SK-N-DZ (cell line): ENCODE results near the gene UBE2H.
A peak's percentile ranks its signal among the peaks of the same experiment; 100 is the strongest.

Experiments used
- DNase-seq: peaks from one replicate; pipeline ENCODE4 v3.0.0-alpha.2; 2015; ENCODE audit warnings: low spot score

UBE2H gene

GRCh38 chr7:129950191-129950932, 2.4 kb downstream of the UBE2H start:
- DNase-seq: no peak

DNA sequence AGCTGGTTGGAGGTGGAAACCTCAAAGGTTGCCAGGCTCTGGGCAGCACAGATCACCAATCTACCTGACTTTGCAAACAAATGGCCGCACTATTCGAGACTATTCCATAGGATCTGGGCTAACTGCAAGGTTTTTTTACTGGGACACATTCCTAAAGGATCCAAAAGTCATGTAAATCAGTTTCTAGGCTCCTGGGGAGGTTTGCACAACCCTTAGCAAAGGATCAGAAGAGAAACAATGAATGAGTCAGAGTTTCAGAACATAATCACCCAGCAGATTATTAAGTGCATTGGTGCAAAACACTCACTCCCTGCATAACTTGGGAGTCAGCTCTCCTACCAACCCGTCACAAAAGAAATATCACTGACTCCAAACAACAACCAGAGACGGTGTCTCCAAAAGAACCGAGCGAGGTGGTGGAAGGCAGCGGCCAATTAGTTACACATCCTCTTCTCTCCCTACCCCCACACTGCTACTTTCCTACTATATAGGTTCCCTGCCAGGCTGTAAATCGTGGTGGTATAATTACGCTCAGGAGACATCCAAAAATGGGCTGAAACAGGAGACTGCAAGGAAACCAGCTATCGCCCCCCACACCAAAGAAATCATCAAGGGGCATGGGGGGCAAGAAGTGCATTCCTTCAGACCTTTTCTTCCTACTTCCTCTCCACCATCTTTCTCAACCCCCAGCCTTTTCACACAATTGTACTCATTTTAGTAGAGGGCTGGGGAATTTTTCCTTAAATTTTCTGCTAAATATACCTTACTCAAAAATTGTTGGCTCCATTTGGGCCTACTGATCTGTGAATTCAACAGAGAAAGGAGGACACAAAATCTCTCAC, 3.2 kb downstream of the UBE2H start:
- peak; percentile 17 for DNase-seq

- DNase-seq: peak; percentile 89
Observed at GRCh38 chr7:129948877-129949291, 3.9 kb downstream of the UBE2H start.

GRCh38 chr7:129948338-129948737, 4.4 kb downstream of the UBE2H start:
- no peak for DNase-seq

DNA sequence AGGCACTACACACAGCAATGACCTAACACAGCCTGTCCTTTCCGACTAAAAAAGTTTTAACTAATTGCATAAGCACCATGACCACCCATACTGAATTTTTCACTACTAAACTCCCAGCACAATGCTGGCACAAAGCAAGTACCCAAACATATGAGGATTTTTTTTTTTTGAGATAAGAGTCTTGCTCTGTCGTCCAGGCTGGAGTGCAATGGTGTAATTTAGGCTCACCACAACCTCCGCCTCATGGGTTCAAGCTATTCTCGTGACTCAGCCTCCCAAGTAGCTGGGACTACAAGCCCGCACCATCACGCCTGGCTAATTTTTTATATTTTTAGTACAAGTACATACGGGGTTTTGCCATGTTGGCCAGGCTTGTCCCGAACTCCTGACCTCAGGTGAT, 5.1 kb downstream of the UBE2H start:
- DNase-seq: no peak

GRCh38 chr7:129947049-129947448, 5.7 kb downstream of the UBE2H start:
- DNase-seq: no peak

DNA sequence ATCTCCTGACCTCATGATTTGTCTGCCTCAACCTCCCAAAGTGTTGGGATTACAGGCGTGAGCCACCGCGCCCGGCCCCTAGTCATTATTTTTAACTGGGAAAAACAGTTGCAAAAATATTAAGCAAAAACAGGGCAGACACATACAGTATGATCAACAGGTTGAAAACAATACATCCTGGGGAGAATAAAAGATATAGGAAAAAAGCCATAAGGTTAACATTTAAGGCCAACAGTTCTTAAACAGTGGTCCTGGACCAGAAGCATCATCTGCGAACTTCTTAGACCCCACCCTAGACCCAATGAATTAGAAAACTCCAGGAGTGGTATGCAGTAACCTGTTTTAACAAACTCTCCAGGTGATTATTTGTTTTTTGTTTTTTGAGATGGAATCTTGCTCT, 6.5 kb downstream of the UBE2H start:
- DNase-seq: no peak

- no peak for DNase-seq
Observed at GRCh38 chr7:129943352-129943751, 9.4 kb downstream of the UBE2H start.

GRCh38 chr7:129940329-129940728, 12.4 kb downstream of the UBE2H start:
- no peak for DNase-seq

GRCh38 chr7:129939881-129940280, 12.9 kb downstream of the UBE2H start:
- DNase-seq: no peak

GRCh38 chr7:129933627-129934026, 19.1 kb downstream of the UBE2H start:
- no peak for DNase-seq

GRCh38 chr7:129926618-129927017, 26.1 kb downstream of the UBE2H start:
- no peak for DNase-seq

DNA sequence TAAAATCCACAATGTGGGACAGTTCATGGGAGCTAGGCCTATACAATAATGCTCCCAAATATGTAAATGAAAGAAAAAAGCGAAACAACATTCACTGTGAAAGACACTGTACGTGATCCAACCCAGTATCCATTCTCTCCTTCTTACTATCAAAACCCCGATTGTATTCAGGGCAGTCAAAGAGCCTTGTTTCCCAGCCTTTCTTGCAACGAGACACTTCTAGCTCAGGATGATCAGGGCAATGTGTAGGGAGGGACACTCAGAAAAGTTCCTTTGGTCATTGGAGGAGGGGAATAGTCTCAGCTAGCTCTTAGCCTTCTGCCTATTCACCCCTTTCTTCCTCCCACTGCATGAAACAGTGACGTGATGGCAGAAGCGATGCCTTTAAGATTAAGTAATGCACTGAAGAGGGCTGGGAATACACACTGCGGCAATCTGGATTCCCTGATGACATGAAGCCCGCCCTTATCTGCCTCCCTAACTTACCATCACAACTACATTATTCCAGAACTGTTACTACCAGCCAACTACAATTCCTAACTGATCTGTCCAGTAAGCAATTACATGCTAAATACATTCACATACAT, 27.3 kb downstream of the UBE2H start:
- DNase-seq: no peak

DNA sequence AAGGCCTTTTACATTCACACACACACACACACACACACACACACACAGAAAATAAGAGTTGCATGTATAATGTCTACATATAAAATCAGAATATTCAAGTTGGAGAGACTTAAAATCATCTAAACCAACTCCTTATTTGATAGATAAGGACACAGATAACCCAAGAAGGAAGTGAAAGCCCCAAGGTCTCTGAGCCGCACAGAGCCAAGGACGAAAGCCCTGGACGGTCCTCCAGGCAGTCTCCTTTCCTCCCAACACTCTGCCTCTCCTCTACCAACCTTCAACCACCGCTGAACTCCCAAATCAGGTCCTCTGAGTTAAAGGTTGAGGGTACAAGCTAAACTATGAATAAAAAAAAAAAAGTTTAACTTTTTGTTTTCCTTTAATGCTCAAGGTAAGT, 28.2 kb downstream of the UBE2H start:
- no peak for DNase-seq

GRCh38 chr7:129923709-129924108, 29.1 kb downstream of the UBE2H start:
- DNase-seq: no peak

DNA sequence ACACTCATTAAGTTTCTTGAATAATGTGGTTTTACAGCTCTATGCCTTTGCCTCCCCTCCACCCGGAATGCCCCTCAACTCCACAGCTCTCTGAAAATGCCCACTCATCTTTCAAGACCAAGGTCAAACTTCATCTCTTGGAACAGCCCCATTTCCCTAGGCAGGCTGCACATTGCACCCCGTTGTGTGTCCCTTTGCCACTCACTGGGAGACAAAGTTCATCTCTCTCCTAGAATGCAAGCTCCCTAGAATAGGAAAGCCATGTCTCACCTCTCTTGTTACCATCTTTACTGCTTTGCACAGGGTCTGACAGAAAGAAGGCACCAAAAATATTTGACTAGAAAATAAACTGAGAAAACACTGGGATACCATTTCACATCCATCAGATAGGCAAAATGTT, 33.3 kb downstream of the UBE2H start:
- no peak for DNase-seq

- DNase-seq: no peak
Observed at GRCh38 chr7:129918922-129919321, 33.8 kb downstream of the UBE2H start.

DNA sequence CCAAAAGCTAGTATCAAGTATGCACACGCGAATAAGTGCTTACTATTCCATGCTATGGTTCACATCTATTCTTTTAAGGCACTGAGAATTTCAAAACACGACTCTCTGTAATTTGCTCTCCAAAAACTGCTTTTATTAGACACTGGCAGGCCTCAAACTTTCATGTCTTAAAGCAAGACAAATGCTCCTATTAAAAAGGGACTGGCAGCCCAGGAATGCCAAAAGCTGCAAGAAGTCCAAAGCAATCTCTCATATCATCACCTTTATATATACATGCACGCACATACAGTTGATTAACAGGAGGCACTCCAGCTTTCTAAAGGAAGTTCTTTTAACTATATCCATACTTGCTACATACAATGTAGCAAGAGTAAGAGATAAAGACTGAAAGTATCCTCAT, 34.8 kb downstream of the UBE2H start:
- no peak for DNase-seq

DNA sequence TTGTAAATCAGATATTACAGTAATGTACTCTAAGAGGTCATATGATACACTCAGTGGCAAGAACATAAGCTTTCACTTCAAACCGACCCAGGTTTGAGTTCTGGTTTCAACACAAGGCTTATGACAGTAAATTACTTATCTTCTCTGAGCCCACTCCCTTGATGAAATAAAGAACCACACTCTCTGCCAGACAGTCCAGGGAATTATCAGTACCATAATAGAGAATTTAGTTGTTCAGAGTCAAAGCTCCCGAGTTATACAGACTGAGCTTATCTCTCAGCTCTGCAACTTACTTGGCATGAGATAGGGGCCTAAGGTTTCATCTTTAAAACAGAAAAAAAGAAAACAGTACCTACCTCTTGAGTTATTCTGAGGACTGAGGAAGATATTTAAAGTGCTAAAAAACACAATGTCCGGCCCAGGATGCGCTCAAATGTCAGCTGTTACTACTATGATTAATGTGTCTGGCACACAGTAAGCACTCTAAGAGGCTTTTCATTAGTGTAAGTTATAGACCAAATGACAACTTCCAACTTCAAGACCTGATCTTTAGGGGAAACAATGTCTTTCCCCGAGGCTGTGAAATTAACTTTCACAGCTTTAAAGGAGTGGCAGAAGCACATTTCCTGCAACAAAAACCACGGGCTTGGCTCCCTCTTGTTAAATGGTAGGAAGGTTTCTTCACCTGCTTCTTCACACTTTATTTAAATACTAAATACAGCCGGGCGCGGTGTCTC, 38.1 kb downstream of the UBE2H start:
- peak; percentile 31 for DNase-seq

DNA sequence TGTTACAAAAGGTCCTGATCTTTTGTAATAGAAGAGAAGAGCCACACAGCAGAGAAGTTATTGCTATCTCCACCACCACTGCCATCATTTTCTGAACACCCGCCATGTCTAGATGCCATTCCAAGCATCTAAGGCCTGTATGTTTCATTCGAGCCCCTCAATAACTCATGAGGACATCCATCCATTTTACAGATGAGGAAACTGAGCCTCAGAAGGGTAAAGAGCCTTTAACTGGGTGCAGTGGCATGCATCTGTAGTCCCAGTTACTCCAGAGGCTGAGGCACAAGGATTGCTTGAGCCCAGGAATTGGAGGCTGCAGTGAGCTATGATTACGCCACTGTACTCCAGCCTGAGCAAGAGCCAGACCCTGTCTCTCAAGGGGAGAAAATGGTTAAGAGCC, 39.3 kb downstream of the UBE2H start:
- no peak for DNase-seq

- no peak for DNase-seq
Observed at GRCh38 chr7:129911790-129912189, 41.0 kb downstream of the UBE2H start.

- no peak for DNase-seq
Observed at GRCh38 chr7:129909669-129910068, 43.1 kb downstream of the UBE2H start.
